GM19438 (cell line): ENCODE data around the gene ST3GAL6.

Experiments
- ATAC-seq: cut with Tn5 transposase; IDR thresholded peaks from one replicate; pipeline ENCODE4 v1.9.1; 2021; ENCODE audit warnings: low read depth; ENCODE audit not compliant: unreplicated experiment

Gene ST3GAL6

GRCh38 chr3:98737301-98737700, 25.8 kb upstream of the ST3GAL6 start:
- no peak for ATAC-seq

DNA sequence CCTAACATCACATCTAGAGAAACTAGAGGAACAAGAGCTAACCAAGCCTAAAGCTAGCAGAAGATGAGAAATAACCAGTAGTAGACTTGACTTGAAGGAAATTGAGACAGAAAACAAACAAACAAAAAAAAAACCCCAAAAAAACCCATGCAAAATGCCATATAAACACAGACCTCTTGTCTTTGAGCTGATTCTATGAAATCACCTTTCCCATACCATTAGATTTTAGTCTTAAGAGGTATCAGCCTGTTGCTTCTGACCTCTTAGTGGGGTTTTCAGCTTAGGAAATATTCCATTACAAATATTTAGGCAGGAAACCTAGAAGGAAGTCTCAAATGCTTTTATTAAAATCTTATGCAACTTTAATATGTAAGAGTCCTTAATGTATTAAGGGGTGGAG, 23.9 kb upstream of the ST3GAL6 start:
- ATAC-seq, result no peak

DNA sequence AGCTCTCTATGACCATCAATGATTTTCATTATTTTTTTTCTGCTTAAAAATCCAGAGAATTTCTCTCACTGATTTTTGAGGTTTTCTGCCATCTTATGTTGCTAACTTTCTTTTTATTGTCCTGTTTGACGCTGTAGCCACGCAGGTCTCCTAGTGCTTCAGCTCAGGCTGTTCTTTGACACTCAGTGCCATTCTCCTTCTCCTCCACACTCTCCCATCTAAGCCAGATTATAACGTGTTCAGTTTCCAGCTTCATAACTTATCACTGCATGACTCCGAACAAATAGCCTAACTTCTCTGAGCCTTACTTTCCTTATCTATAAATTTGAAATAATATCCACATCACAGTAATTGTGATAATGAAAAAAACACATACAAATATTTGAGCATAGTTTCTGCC, 22.8 kb upstream of the ST3GAL6 start:
- no peak for ATAC-seq

GRCh38 chr3:98741121-98741716, 21.9 kb upstream of the ST3GAL6 start:
- ATAC-seq, result no peak

DNA sequence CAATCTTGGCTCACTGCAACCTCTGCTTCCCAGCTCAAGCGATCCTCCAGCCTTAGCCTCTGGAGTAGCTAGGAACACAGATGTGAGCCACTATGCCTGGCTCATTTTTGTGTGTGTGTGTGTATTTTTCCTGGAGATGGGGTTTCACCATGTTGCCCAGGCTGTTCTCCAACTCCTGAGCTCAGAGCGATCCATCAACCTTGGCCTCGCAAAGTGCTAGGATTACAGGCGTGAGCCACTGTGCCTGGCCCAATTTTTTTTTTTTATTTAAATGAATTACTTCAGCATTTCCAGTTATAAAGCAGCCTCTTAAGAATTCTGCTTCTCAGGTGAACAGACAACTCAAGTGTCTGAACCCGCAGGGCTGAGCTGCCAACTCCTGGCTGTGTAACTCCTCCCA, 20.1 kb upstream of the ST3GAL6 start:
- no peak for ATAC-seq

- ATAC-seq, result no peak
These were observed 18.9 kb upstream of the ST3GAL6 start for GRCh38 chr3:98744283-98744682.

DNA sequence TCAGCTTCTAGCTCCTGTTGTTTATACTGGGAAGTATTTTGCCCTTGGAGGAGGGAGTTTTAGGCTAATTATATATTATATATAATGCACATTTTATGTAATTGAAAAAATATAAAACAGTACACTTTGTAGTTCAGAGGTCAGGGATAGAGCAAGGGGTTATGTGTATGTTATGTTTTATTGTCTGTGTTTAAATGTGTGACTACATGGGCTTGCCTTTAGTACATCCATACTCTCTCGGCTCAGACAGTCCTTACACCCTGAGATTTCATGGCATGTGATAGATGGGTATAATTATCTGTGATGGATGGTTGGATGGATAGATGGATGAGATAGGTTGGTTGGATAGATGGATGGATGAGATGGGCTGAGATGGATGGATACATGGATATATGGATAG, 17.4 kb upstream of the ST3GAL6 start:
- no peak for ATAC-seq

DNA sequence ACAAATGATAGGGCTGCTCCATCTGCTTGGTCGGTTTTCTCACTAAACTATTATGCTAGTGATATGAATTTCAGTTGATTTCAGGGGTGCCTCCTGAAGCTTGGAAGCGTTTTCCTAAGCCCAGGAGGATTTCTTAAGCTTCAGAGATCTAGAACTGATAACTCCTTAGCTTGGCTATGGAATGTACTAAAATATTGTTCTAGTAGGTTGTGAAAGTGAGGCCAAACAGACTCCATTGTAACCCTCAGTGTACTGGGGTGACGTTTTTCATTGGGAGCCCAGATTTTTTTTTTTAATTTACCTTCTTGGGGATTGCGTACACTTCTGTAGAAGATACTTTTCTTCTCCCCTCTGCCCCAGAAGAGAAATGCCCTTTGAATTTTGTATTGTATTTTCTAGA, 17.0 kb upstream of the ST3GAL6 start:
- ATAC-seq, result no peak

- ATAC-seq, result no peak
These were observed 16.3 kb upstream of the ST3GAL6 start for GRCh38 chr3:98746882-98747281.

DNA sequence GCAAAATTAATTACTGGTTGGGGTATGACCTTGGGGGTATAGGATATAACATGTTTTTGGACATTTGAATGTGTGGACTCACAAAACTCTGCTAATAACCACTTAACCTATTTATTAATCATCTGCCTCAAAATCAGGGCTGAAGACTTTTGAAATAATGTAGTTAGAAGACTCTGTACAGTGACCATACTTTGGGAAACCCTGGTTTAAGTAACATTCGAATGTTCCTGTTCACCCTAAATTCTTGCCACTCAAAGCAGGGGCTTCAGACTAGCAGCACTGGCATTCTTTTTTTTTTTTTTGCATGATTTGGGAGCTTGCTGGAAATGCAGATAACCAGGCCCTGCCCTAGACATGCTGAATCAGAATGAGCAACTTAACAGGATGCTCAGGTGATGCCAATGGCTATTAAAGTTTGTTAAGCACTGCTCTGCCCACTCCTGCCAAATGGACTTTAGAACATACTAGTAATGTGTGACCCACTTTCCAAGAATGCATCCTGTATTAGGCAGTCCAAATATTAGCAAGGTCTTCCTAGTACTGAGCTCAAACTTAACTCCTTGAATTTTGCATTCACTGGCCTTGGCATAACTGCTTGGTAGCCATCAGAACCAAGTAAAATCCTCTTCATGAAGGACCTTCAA, 12.7 kb upstream of the ST3GAL6 start:
- no peak for ATAC-seq

DNA sequence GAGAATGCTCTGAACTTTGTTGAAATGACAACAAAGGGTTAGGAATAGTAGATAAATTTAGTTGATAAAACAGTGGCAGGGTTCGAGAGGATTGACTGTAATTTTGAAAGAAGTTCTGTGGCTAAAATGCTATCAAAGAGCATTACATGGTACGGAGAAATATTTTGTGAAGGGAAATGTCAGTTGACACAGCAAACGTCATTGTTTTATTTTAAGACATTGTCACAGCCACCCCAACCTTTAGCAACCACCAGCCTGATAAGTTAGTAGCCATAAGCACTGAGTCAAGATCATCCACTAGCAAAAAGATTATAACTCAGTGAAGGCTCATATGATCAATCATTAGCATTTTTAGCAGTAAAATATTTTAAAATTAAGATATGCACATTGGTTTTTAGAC, 8.7 kb upstream of the ST3GAL6 start:
- ATAC-seq, result no peak

- ATAC-seq, result no peak
These were observed 7.5 kb upstream of the ST3GAL6 start for GRCh38 chr3:98755601-98756000.

DNA sequence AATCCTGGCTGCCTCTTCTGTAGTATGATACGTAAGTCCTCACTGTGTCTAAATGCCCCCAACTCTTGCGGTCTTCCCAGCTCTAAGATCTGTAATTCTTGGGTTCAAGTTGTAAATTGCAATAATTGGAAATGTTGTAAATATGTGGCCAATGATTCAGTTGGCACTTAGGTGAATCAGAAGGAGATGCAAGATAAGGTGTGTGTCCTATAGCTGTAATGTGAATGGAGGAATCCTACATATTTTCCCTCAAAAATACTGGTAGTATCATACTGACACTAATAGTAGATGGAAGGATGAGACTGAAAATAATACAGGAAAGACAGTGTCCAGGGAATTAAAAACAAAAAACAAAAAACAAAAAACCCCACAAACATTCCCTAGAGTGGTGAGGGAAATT, 3.5 kb upstream of the ST3GAL6 start:
- no peak for ATAC-seq

- no peak for ATAC-seq
These were observed 1.4 kb upstream of the ST3GAL6 start for GRCh38 chr3:98761643-98762229.

DNA sequence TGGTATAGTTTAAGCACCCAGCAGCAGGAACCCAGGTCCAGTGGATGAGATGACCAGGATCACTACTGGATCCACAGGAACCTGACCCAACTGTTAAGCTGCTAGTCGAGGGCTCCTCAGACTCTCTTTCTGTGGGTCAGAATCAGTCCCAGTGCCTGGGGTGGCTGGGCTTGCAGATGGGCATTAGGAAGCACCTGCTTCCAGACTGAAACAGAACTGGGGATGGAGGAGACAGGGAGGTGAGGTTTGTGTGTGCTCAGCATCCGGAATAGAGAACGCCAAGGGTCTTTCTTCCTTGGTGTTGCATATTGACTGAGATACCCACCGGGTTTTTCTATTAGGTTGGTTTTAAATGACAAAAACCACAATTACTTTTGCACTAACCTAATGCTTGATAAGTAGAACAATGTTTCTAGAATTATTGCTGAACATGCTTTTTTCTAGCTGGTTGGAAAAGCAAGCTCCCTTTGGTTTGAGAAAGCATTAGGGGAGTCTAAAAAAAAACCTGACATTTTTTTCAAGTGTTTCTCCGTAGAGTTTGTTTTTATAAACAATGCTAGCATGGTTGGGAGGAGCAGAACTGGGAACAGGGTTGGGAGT, 779 bp downstream of the ST3GAL6 start:
- ATAC-seq, result no peak

DNA sequence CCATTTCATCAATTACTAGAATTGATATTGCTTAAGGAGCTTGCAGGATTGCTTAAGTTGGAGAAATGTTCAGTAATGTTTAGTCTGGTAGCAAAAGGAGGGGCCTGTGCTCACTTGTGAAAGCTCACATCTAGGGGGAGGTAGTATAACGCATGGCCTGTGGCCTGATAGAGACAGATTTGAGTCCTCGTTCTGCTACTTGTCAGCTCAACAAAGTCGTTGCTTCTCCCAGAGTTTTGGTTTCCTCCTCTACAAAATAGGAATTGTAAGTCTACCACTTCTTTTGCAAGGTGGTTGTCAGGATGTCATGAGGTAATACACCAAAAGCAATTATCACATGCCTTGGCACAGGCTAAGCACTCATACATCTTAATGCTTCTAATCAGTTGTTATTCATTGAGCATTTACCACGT, 1.3 kb downstream of the ST3GAL6 start:
- ATAC-seq, result no peak

- ATAC-seq, result no peak
These were observed 2.6 kb downstream of the ST3GAL6 start for GRCh38 chr3:98765721-98766120.

DNA sequence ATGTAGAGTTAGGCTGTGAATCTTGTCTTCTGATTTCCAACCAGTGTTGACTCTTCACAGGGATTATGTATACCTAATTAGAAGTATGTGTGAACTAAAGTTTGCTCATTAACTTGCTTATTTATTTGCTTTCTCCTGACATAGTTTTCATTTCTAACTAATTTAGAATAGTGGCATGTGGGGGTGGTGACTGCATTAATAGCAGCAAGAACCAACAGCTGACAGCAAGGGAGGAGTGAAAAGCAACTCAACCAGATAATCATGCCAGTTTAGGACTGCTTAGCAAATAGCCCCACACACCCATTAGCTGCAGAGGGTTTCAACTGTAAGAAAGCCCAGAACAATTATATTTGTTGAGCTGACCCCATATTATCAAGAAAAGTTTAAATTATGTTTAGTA, 3.8 kb downstream of the ST3GAL6 start:
- no peak for ATAC-seq

- no peak for ATAC-seq
These were observed 5.8 kb downstream of the ST3GAL6 start for GRCh38 chr3:98768961-98769360.

- ATAC-seq, result no peak
These were observed 6.3 kb downstream of the ST3GAL6 start for GRCh38 chr3:98769448-98769847.

- peak; percentile 70 for ATAC-seq
These were observed 7.3 kb downstream of the ST3GAL6 start for GRCh38 chr3:98770261-98771039.
